ENCODE measurements around the gene OOSP3.
"Not testable (repeated sequence)": the region's sequence is repeated elsewhere in the genome, so short reads cannot be mapped to it uniquely, and the experiment has no call there.

Gene OOSP3

DNA sequence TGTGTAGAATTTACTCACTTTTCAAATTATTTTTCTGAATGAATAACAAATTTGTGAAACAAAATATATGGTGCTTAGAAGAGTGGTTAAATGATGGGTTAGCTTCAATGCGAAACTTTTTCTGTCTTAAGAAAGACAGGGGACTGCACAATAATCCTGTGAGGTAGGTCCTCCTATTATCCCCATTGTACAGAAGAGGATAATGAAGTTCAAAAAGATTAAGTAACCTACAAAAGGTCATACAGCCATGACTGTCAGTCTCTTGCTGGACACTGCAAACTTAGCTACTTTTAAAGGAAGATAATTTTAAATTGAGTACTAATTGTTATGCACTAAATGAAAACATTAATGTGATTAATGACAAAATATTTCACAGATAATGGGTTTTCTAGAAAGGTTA lies 5.0 kb downstream of the OOSP3 start:
- TF ChIP-seq, protein P1, sequence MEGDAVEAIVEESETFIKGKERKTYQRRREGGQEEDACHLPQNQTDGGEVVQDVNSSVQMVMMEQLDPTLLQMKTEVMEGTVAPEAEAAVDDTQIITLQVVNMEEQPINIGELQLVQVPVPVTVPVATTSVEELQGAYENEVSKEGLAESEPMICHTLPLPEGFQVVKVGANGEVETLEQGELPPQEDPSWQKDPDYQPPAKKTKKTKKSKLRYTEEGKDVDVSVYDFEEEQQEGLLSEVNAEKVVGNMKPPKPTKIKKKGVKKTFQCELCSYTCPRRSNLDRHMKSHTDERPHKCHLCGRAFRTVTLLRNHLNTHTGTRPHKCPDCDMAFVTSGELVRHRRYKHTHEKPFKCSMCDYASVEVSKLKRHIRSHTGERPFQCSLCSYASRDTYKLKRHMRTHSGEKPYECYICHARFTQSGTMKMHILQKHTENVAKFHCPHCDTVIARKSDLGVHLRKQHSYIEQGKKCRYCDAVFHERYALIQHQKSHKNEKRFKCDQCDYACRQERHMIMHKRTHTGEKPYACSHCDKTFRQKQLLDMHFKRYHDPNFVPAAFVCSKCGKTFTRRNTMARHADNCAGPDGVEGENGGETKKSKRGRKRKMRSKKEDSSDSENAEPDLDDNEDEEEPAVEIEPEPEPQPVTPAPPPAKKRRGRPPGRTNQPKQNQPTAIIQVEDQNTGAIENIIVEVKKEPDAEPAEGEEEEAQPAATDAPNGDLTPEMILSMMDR (IDR thresholded peaks at IDR 0.05; ENCODE audit: control insufficient read depth, insufficient read depth, low read depth, low read length, missing control alignments) = no peak
- DNase-seq (ENCODE audit: low read depth) = no peak
- H3K4me3 ChIP-seq (ENCODE audit: control insufficient read depth, low read depth, low read length) = no peak overlapping the region

DNA sequence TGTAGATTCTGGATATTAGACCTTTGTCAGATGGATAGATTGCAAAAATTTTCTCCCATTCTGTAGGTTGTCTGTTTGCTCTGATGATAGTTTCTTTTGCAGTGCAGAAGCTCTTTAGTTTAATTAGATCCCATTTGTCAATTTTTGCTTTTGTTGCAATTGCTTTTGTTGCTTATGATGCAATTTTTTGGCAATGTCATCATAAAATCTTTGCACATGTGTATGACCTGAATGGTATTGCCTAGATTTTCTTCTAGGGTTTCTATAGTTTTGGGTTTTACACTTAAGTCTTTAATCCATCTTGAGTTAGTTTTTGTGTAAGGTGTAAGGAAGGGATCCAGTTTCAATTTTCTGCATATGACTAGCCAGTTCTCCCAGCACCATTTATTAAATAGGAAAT lies 8.6 kb downstream of the OOSP3 start:
- not testable (repeated sequence) for H3K4me3 ChIP-seq (ENCODE audit: control insufficient read depth, low read depth, low read length); DNase-seq (ENCODE audit: low read depth)

DNA sequence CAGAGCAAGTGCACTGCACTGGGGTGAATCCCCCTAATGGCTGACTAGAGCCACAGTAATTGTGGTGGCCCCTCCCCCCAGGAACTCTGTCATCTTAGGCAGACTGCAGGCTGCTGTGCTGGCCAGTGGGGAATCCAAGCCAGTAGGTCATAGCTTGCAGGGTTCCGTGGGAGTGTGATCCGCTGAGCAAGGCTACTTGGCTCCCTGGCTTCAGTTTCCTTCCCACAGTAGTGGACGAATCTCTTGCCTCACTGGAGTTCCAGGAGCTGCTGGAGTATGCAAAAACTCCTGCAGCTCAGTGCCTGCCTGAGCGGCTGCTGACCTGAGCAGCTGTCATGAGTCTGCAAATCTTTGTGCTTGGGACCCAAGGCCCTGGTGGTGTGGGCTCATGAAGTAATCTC lies 13.2 kb downstream of the OOSP3 start:
- no peak for DNase-seq (ENCODE audit: low read depth)
- H3K4me3 ChIP-seq (ENCODE audit: control insufficient read depth, low read depth, low read length) = no peak overlapping the region
- TF ChIP-seq, protein P1 (IDR thresholded peaks at IDR 0.05; ENCODE audit: control insufficient read depth, insufficient read depth, low read depth, low read length, missing control alignments) = no peak

DNA sequence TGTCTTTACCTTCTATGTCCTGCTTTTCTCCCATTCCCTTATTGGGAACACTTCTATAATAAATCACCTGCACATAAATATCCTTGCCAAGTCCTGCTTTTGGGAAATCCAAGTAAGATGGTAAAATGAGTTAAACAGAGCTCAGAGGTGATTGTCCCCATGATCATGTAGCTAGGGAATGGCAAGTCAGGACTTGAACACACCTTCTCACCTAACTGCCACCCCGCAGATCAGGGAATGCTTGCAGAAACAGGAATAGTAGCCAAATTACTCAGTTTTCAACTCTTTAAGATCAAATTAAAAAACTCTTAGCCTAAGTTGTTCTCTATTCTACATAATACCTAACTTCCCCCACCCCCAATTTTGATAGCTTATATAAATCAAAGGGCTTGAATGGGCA lies 16.0 kb downstream of the OOSP3 start:
- no peak overlapping the region for H3K4me3 ChIP-seq (ENCODE audit: control insufficient read depth, low read depth, low read length)
- DNase-seq (ENCODE audit: low read depth) = no peak
- TF ChIP-seq, protein P1 (IDR thresholded peaks at IDR 0.05; ENCODE audit: control insufficient read depth, insufficient read depth, low read depth, low read length, missing control alignments) = no peak

DNA sequence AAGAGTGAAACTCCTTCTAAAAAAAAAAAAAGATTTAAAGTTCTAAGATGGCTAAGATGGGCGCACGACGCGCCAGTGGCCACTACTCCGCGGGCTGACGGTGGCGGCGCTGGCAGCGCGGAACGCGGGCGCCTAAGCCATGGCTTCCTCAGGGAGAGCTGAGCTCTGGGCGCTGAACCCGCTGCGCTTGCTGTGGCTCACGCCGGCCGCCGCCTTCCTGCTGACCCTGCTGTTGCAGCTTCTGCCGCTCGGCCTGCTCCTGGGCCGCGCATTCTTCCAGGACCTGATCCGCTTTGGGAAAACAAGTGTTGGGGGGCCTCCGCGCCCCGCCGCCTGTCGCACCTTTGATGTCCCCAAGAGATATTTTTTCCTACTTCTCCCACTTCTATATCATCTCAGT lies 19.5 kb downstream of the OOSP3 start:
- TF ChIP-seq, protein P1 (IDR thresholded peaks at IDR 0.05; ENCODE audit: control insufficient read depth, insufficient read depth, low read depth, low read length, missing control alignments) = no peak
- H3K4me3 ChIP-seq (ENCODE audit: control insufficient read depth, low read depth, low read length) = no peak overlapping the region
- no peak for DNase-seq (ENCODE audit: low read depth)

DNA sequence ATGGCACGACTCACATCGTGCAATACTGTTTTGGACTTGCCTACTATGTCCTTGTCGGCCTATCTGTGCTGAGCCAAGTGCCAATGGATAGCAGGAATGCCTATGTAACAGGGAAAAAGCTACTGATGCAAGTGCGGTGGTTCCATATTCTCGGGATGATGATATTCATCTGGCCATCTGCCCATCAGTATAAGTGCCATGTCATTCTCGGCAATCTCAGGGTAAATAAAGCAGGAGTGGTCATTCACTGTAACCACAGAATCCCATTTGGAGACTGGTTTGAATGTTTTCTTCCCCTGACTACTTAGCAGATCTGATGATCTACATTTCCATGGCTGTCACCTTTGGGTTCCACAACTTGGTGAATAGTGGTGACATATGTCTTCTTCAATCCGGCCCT lies 20.1 kb downstream of the OOSP3 start:
- TF ChIP-seq, protein P1 (IDR thresholded peaks at IDR 0.05; ENCODE audit: control insufficient read depth, insufficient read depth, low read depth, low read length, missing control alignments) = no peak
- H3K4me3 ChIP-seq (ENCODE audit: control insufficient read depth, low read depth, low read length) = no peak overlapping the region
- DNase-seq (ENCODE audit: low read depth) = no peak

DNA sequence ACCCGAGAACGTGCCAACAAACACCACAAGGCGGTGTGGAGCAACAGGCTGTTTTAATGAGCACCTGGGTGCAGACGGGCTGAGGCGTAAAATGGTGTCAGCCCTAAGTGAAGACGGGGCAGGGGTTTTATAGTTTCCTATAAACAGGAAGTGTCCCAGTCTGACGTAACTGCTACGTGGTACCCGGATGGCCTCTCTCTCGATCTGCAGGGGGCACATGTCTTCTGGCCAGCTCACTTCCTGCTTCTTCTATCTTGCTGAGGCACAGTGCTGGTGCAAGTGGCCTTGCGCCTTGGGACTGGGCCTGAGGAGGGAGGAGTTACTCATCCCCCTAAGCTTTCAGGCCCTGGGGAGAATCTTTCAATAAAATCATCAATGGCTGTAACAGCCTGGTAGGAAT lies 20.9 kb downstream of the OOSP3 start:
- H3K4me3 ChIP-seq (ENCODE audit: control insufficient read depth, low read depth, low read length) = no peak overlapping the region
- TF ChIP-seq, protein P1 (IDR thresholded peaks at IDR 0.05; ENCODE audit: control insufficient read depth, insufficient read depth, low read depth, low read length, missing control alignments) = no peak
- DNase-seq (ENCODE audit: low read depth) = no peak
